GM06990 (cell line): ENCODE data around the gene SIAE.
"Not testable (repeated sequence)": the region's sequence is repeated elsewhere in the genome, so short reads cannot be mapped to it uniquely, and the experiment has no call there.

Experiments
- DNase-seq: peaks from one replicate; pipeline ENCODE4 v3.0.0-alpha.2; 2011; ENCODE audit not compliant: insufficient read length; ENCODE audit errors: extremely low read depth
- H3K27me3 ChIP-seq: replicated peaks from 2 replicates; pipeline ENCODE4 v1.6.0; 2011; ENCODE audit warnings: low read length; ENCODE audit not compliant: control insufficient read depth, insufficient read depth
- H3K36me3 ChIP-seq: 2 replicates; pipeline ENCODE4 v1.5.1; 2011; ENCODE audit warnings: low read length; ENCODE audit not compliant: control insufficient read depth, insufficient read depth
- H3K4me3 ChIP-seq: replicated peaks from 2 replicates; pipeline ENCODE4 v1.5.1; 2011; ENCODE audit warnings: low read depth, mild to moderate bottlenecking, control low read depth, low read length
- TF ChIP-seq, protein P1 (sequence below): IDR thresholded peaks from 2 replicates; pipeline ENCODE4 v1.5.1; 2011; ENCODE audit warnings: low read length, control low read depth, mild to moderate bottlenecking, inconsistent platforms; ENCODE audit not compliant: insufficient read depth, poor library complexity, severe bottlenecking

The SIAE gene

DNA sequence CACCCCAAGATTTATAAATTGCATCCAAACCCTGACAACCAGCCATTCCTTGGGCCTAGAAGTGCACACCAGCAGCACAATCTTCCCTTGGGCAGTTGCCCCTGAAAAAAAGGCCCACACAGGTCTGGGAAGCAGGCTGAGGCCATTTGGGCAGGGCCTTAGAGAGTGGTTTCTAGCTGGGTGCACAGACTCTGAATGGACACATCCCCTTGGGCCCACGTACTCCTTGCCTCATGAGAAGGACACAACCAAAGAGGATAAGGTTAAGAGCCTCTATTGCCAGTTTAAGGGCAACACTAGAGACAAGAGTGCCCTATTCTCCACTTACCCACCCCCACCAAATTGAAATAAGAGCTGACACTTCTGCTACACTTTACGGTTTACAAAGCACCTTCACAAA lies 63.2 kb downstream of the SIAE start:
- Histone ChIP-seq H3K4me3 (no peak overlapping the region), H3K36me3 (no peaks in the 10 kb centered on the region), H3K27me3 (no peaks in the 10 kb centered on the region)
- TF ChIP-seq, protein P1, sequence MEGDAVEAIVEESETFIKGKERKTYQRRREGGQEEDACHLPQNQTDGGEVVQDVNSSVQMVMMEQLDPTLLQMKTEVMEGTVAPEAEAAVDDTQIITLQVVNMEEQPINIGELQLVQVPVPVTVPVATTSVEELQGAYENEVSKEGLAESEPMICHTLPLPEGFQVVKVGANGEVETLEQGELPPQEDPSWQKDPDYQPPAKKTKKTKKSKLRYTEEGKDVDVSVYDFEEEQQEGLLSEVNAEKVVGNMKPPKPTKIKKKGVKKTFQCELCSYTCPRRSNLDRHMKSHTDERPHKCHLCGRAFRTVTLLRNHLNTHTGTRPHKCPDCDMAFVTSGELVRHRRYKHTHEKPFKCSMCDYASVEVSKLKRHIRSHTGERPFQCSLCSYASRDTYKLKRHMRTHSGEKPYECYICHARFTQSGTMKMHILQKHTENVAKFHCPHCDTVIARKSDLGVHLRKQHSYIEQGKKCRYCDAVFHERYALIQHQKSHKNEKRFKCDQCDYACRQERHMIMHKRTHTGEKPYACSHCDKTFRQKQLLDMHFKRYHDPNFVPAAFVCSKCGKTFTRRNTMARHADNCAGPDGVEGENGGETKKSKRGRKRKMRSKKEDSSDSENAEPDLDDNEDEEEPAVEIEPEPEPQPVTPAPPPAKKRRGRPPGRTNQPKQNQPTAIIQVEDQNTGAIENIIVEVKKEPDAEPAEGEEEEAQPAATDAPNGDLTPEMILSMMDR = no peak
- DNase-seq = no peak

DNA sequence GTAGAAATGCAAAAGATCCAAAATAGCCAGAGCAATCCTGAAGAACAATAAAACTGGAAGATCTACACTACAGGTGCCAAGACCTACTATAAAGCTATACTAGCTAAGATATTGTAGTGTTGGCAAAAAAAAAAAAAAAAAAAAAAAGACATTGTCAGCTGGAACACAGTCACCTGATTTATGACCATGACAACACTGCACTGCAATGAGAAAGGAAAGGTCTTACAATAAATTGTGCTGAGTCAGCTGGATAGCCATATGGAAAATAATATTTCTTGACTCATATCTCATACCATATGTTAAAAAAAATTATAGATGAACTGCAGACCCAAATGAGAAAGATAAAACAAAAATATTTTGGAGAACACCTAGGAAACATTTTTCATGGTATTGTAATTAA lies 65.4 kb downstream of the SIAE start:
- no peaks in the 10 kb centered on the region for H3K36me3 ChIP-seq
- TF ChIP-seq, protein P1 = no peak
- no peak for DNase-seq
- no peaks in the 10 kb centered on the region for H3K27me3 ChIP-seq
- H3K4me3 ChIP-seq = no peak overlapping the region

DNA sequence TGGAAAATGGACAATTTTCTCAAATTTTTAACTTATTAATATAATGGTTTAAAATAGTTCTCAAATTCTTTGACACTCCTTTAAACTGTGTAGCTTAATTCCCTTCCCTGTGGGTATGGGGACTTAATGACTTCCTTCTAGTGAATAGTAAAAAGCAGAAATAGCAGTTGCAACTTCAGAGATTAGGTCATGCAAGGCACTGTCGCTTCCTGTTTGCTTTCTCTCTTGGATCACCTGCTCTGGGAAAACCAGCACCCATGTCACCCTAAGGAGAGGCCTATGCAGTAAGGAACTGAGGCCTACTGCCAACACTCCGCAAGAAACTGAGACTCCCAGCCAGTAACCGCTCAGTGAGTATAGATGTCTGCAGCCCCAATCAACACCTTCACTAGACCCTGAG lies 67.8 kb downstream of the SIAE start:
- Histone ChIP-seq H3K36me3 (no peaks in the 10 kb centered on the region), H3K27me3 (no peaks in the 10 kb centered on the region), H3K4me3 (no peak overlapping the region)
- no peak for DNase-seq
- TF ChIP-seq, protein P1 = no peak

DNA sequence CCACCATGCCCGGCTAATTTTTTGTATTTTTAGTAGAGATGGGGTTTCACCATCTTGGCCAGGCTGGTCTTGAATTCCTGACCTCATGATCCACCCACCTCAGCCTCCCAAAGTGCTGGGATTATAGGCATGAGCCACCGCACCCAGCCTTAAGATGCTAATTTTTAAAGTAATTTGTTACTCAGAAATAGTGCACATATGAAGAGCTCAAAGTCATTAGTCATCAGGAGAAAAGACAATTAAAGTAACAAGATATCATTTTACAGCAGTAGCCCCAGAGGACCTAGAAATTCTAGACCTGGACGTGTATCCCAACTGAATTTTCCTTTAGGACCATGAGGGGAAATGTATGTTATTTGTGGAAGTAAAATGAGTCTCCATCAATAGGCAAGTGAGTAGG lies 70.8 kb downstream of the SIAE start:
- DNase-seq, H3K4me3 ChIP-seq, H3K27me3 ChIP-seq, H3K36me3 ChIP-seq: not testable (repeated sequence)

DNA sequence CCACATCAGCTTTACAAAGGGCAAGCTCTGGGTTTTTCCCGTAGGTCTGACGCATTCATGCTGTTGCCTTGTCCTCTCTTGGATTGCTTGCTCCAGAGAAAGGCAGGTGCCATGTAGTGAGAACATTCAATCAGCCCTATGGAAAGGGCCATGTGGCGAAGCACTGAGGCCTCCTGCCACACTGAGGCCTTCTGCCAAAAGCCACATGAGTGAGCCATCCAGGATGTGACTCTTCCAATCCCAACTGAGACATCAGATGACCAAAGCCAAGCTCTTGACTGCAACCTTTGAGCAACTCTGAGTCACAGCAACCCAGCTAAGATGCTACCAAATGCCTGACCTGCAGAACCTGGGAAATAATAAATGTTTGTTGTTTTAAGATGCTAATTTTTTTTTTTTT lies 71.3 kb downstream of the SIAE start:
- DNase-seq = no peak

DNA sequence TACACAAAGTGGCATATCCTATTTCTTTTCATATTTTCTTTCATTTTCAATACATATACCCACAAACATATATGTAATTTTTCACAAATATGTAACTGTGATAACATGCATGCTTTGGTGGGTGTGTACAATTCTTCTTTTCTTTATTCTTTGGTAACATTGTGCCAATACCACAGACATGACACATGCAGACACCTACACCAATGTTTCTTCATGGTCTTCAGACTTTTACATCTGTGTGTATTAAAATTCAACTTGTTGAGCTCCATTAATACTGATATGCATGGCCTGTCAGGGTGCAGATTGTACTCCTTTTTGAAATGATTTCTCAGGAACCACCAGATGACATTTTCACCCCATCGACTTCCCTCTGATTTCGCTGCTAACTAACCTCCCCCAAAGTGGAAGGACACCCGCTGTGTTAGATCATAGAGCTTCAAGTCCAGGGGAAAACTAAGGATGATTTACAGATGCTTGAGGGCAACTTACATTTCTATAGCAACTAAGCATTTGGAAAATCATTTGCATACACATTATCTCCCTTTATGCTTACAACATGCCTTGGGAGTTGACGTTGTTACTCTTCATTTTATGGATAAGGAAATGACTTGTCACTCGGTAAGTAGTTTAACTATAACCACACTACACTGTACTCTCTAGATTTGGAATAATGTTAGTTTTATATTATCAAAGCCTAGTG lies 72.8 kb downstream of the SIAE start:
- Histone ChIP-seq H3K4me3 (no peak overlapping the region), H3K27me3 (no peaks in the 10 kb centered on the region), H3K36me3 (no peaks in the 10 kb centered on the region)
- DNase-seq = no peak
- TF ChIP-seq, protein P1 = no peak

More for the DNA sequence above, 71.3 kb downstream of the SIAE start:
- TF ChIP-seq, protein P1 = no peak
- H3K36me3 ChIP-seq = no peaks in the 10 kb centered on the region
- H3K27me3 ChIP-seq = no peaks in the 10 kb centered on the region
- no peak overlapping the region for H3K4me3 ChIP-seq
